Loucy (cell line): ENCODE measurements around the gene KATNAL1.

Source experiments
- H2AFZ ChIP-seq: fragments of 200-600 bp; sonication (generic); 2 replicates; pipeline ENCODE4 v1.6.0; 2016; ENCODE audit warnings: antibody characterized with exemption, mild to moderate bottlenecking, low read length, moderate library complexity
- H3F3A ChIP-seq: fragments of 200-600 bp; 2 replicates; pipeline ENCODE4 v1.6.0; 2016; ENCODE audit warnings: antibody characterized with exemption, low read depth, mild to moderate bottlenecking
- H3K27me3 ChIP-seq: fragments of 200-600 bp; sonication (generic); 2 replicates; pipeline ENCODE4 v1.6.1; 2014; ENCODE audit warnings: low read length, mild to moderate bottlenecking; ENCODE audit not compliant: insufficient read depth, poor library complexity, severe bottlenecking
- H3K36me3 ChIP-seq: fragments of 200-600 bp; sonication (generic); 2 replicates; pipeline ENCODE4 v1.6.1; 2016; ENCODE audit warnings: low read length; ENCODE audit not compliant: insufficient read depth
- H3K4me1 ChIP-seq: fragments of 200-600 bp; sonication (generic); 2 replicates; pipeline ENCODE4 v1.5.1; 2014; ENCODE audit warnings: low read length, mild to moderate bottlenecking; ENCODE audit not compliant: insufficient read depth, poor library complexity, severe bottlenecking
- H3K4me2 ChIP-seq: fragments of 200-600 bp; sonication (generic); 2 replicates; pipeline ENCODE4 v1.6.0; 2014; ENCODE audit warnings: antibody characterized with exemption, low read length, low read depth, mild to moderate bottlenecking; ENCODE audit not compliant: poor library complexity, severe bottlenecking
- H3K4me3 ChIP-seq: fragments of 200-600 bp; sonication (generic); 2 replicates; pipeline ENCODE4 v1.5.1; 2014; ENCODE audit warnings: low read length, mild to moderate bottlenecking, mixed read lengths; ENCODE audit not compliant: poor library complexity, severe bottlenecking
- H3K79me2 ChIP-seq: fragments of 200-600 bp; sonication (generic); 2 replicates; pipeline ENCODE4 v1.6.1; 2014; ENCODE audit warnings: low read length; ENCODE audit not compliant: insufficient read depth
- H3K9ac ChIP-seq: fragments of 200-600 bp; sonication (generic); 2 replicates; pipeline ENCODE4 v1.6.0; 2014; ENCODE audit warnings: mild to moderate bottlenecking, low read depth, low read length, moderate library complexity; ENCODE audit not compliant: poor library complexity, severe bottlenecking
- H3K9me2 ChIP-seq: fragments of 200-600 bp; sonication (generic); replicated peaks from 2 replicates; pipeline ENCODE4 v1.6.1; 2016; ENCODE audit warnings: low read depth, low read length, mixed read lengths
- H3K9me3 ChIP-seq: fragments of 200-600 bp; sonication (generic); 2 replicates; pipeline ENCODE4 v1.6.1; 2014; ENCODE audit warnings: mild to moderate bottlenecking, antibody characterized with exemption, low read length, low read depth; ENCODE audit not compliant: insufficient read depth
- H4K20me1 ChIP-seq: fragments of 200-600 bp; sonication (generic); 2 replicates; pipeline ENCODE4 v1.6.0; 2014; ENCODE audit warnings: antibody characterized with exemption, low read length, mild to moderate bottlenecking; ENCODE audit not compliant: insufficient read depth, poor library complexity, severe bottlenecking
- EZH2phosphoT487 ChIP-seq: fragments of 200-600 bp; IDR thresholded peaks from 2 replicates; pipeline ENCODE4 v1.6.1; 2018; ENCODE audit warnings: antibody characterized with exemption, mild to moderate bottlenecking, moderate library complexity, borderline replicate concordance
- TF ChIP-seq, protein P1 (sequence below): fragments of 200-600 bp; sonication (generic); conservative IDR thresholded peaks from 2 replicates; pipeline ENCODE4 v1.5.1; 2014; ENCODE audit warnings: mild to moderate bottlenecking, antibody characterized with exemption, low read length

KATNAL1 gene

DNA sequence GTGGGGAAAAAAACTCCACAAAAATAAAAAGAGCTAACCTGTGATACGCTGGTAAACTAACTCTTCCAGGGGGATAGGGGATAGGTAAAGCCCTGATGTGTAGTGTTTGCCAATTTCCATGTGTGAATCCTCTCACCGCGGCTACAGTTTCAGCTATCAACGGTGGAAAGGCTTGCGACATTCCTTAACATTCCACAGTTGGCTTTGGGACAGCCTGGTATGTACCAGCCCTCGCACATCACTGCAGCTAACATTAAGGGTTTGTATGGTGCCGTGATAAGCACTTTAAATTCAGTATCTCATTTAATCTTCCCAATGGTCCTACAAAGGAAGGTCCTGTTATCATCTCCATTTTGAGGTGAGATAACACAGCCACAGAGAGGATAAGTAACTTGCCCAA lies 112.4 kb downstream of the KATNAL1 start:
- no peak overlapping the region for H2AFZ ChIP-seq
- no peaks in the 10 kb centered on the region for H3K36me3 ChIP-seq
- no peak overlapping the region for H3K4me2 ChIP-seq
- H3K4me3 ChIP-seq = no peak overlapping the region
- H3K4me1 ChIP-seq = no peaks in the 10 kb centered on the region
- H3K9ac ChIP-seq = no peak overlapping the region
- H3F3A ChIP-seq = no peaks in the 10 kb centered on the region
- H3K79me2 ChIP-seq = no peaks in the 10 kb centered on the region
- H3K9me3 ChIP-seq = no peaks in the 10 kb centered on the region
- H3K9me2 ChIP-seq = no peaks in the 10 kb centered on the region
- no peaks in the 10 kb centered on the region for H4K20me1 ChIP-seq
- no peak for TF ChIP-seq EZH2phosphoT487
- TF ChIP-seq, protein P1, sequence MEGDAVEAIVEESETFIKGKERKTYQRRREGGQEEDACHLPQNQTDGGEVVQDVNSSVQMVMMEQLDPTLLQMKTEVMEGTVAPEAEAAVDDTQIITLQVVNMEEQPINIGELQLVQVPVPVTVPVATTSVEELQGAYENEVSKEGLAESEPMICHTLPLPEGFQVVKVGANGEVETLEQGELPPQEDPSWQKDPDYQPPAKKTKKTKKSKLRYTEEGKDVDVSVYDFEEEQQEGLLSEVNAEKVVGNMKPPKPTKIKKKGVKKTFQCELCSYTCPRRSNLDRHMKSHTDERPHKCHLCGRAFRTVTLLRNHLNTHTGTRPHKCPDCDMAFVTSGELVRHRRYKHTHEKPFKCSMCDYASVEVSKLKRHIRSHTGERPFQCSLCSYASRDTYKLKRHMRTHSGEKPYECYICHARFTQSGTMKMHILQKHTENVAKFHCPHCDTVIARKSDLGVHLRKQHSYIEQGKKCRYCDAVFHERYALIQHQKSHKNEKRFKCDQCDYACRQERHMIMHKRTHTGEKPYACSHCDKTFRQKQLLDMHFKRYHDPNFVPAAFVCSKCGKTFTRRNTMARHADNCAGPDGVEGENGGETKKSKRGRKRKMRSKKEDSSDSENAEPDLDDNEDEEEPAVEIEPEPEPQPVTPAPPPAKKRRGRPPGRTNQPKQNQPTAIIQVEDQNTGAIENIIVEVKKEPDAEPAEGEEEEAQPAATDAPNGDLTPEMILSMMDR = no peak
- no peaks in the 10 kb centered on the region for H3K27me3 ChIP-seq

DNA sequence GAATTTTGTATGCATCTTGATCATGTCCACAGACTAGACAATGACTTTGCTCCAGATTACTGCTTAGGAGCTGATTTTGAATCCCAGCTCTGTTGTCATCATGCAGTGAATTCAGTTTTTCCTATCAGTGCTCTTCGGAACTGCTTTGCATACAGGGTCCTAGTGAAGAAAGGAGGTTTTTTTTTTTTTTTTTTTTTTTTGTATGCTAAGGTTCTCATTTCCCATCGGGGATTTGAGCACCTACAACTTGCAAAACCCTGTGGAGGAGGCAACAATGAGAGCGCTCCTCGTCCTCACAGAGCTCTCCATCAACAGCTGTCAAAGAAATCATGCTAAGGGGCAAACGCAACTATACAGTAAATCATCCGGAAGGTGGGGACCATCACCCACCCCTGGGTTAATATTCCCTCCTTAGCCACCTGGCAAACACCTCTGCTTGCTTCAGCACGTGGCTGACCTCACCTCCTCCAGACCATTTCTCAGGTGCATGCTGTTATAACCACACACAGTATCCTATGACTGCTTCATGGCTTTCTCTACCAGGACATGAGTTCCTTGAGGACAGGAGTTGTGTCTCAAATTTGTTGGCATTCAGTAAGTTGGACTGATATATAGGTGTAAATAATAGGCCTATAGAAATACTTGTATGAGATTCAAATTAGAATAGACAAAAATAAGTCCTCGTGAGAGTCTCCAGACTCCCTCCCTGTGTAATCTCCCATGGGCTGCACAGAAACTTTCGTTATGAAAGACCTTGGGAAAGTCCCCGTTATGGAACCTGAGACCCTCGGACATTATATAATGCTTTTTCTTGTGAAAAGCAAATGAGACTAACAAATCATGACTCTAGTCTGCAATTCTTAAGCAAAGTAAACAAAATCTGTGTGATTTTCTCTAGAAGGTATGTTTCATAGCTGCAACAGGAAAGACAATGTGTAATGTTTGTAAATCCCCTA lies 113.8 kb downstream of the KATNAL1 start:
- no peaks in the 10 kb centered on the region for H3K9me2 ChIP-seq
- H3K27me3 ChIP-seq = no peaks in the 10 kb centered on the region
- no peaks in the 10 kb centered on the region for H3K9me3 ChIP-seq
- no peak overlapping the region for H3K4me3 ChIP-seq
- no peaks in the 10 kb centered on the region for H3F3A ChIP-seq
- H2AFZ ChIP-seq = no peak overlapping the region
- H3K36me3 ChIP-seq = no peaks in the 10 kb centered on the region
- H3K79me2 ChIP-seq = no peaks in the 10 kb centered on the region
- H4K20me1 ChIP-seq = no peaks in the 10 kb centered on the region
- TF ChIP-seq, protein P1 = no peak
- TF ChIP-seq EZH2phosphoT487 = no peak
- no peak overlapping the region for H3K4me2 ChIP-seq
- H3K4me1 ChIP-seq = no peaks in the 10 kb centered on the region
- H3K9ac ChIP-seq = no peak overlapping the region

- Histone ChIP-seq H3K36me3 (no peaks in the 10 kb centered on the region), H3K79me2 (no peaks in the 10 kb centered on the region), H3K4me1 (no peaks in the 10 kb centered on the region), H3K9me3 (no peaks in the 10 kb centered on the region), H3K4me2 (no peak overlapping the region), H3K9ac (no peak overlapping the region), H4K20me1 (no peaks in the 10 kb centered on the region), H2AFZ (no peak overlapping the region), H3F3A (no peaks in the 10 kb centered on the region), H3K9me2 (no peaks in the 10 kb centered on the region), H3K4me3 (no peak overlapping the region), H3K27me3 (no peaks in the 10 kb centered on the region)
- TF ChIP-seq, protein P1 = no peak
- no peak for TF ChIP-seq EZH2phosphoT487
Measured at GRCh38 chr13:30192320-30193093, 114.8 kb downstream of the KATNAL1 start.
